NCI-H1436 treated with DMSO at 0.1 percent for 48 hours (cell line): ENCODE measurements around the gene HLA-DRB1.
"Not testable (repeated sequence)": the region's sequence is repeated elsewhere in the genome, so short reads cannot be mapped to it uniquely, and the experiment has no call there.

Experiments
- DNase-seq: peaks from one replicate; lab custom pipeline; 2025; lab: John Stamatoyannopoulos, UW

The HLA-DRB1 gene

DNA sequence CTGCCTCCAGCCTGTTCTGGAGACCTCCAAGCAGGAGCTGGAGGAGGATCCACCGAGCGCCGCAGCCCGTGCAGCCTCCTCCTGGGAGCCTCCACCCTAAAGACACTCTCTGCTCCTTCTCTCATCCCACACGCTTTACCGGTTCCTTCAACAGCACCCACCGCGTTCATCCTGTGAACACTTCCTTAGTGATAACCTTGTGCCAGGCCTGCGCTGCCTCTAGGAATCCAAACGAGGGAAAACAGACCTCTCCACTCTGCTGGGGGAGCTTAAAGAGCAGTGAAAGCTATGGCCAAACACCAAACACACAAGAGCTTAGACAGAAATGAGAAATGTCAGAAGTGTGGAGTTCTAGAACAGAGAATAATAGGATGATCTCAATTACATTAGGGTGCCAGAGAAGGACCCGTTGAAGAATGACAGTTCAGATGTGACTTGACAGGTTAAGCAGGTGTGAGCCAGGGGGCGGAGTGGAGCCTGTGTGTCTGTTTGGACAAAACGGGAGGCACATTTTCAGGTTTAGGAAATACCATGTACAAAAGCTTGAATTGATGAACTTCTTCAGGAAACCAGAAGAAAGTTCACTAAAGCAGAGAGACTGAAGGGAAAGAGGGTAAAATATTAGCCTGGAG, 31.1 kb downstream of the HLA-DRB1 start:
- DNase-seq = no peak

DNA sequence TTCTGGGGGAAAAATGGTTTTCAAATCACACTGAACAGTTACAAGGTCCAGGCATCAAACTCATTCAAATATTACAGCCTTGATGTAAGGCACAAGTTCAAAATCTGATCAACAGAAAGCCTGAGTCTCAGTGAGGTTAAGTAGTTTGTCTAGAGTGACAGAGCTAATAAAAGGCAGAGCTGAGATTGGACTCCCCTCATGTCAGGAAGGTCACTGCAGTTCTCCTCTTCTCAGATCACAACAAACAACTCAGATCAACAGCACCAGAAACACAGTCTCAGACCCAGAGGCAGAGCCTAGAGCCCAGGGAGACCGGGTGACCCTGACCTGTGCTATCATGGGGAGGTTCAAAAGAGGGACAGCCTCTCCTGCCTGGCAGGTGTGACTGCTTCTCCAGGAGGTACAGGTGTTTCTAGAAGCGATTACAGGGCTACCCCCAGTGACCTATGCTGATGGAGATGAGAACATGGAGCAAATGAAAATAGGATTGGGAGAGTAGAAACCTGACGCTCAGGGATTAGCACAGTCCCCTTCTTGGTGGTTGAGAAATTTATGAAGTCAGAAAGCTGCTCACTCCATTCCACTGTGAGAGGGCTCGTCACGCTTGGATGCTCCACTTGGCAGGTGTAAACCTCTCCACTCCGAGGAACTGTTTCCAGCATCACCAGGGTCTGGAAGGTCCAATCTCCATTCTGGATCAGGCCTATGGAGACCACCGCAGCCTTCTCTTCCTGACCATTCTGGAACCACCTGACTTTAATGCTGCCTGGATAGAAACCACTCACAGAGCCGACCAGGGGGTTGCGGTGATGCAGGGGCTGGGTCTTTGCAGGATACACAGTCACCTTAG, 35.3 kb downstream of the HLA-DRB1 start:
- DNase-seq = no peak

DNA sequence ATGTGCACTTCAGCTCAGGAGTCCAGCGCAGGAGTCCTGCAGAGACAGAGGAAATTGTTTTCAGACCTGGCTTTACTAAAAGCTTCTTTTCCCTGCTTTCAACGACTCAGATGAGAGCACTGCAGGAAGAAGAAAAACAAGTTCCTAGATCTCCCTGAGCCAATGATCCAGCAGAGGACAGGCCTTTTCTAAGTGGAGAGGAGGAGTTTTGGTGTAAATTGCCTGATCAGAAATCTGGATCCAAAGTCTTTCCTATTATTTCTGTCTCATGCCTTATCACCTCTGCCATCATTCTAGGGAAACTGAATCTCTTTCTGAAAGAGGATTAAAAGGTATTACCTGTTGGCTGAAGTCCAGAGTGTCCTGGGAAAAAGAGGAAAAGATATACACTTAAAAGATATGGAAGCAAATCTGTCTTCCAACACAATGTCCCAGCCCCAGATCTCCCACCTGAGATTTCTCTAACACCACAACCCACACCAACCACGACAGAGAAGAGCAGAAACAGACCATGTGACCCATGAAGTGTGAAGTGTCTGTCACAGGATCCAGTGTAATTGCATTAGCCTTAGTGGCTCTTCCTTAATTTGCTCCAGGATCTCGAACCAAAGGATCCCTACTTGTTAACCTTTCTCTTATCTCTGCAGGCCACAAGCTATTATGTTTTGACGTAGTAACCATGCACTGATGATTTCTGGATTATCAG, 36.5 kb downstream of the HLA-DRB1 start:
- no peak for DNase-seq

DNA sequence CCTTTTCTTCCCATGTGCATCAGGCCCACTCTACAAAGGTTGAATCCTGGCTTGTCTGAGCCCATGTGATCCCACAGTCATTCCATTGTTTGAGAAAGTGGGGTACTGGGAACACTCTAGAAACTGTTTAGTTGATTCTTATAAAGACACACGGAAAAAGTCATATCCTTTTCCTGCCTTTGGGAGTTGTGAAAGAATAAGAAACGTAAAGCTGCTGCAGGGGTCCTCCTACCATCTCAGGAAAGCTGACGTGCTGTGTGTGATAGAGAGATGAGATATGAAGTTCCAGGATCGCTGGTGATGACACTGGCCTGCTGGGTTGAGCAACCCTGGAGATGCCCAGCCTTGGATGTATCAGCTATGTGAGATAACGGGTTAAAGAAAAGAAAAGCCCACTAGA, 38.2 kb downstream of the HLA-DRB1 start:
- DNase-seq = no peak

DNA sequence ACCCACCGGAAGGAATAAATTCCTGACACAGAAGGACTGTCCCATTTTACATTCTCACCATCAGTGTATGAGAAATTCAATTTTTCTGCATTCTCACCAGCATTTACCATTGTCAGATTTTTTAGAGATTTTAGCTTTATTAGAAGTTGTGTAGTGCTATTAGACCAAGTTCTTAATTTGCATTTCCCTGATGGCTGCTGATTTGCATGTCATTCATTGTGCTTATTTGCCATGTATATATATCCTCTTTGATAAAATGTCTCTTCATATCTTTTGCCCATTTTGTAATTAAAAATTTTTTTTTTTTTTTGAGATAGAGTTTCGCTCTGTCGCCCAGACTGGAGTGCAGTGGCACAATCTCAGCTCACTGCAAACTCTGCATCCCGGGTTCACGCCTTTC, 49.8 kb downstream of the HLA-DRB1 start:
- no peak for DNase-seq

DNA sequence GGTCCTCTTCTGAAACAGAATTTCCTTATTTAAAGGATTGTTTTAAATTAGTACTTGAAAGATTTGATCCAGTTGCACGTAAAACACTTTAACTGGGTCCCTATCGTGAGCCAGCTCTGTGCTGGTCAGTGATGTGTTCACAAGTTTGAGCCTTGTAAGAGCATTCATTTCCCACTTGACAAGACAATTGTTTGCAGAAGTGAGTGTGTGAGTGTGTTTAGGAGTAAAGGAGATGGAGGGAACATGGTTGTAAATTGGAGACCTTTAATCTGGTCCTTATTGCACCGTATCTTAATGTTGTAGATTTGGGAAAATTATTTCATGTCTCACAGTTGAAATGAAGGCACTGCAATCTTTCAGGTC, 59.2 kb downstream of the HLA-DRB1 start:
- DNase-seq = not testable (repeated sequence)

DNA sequence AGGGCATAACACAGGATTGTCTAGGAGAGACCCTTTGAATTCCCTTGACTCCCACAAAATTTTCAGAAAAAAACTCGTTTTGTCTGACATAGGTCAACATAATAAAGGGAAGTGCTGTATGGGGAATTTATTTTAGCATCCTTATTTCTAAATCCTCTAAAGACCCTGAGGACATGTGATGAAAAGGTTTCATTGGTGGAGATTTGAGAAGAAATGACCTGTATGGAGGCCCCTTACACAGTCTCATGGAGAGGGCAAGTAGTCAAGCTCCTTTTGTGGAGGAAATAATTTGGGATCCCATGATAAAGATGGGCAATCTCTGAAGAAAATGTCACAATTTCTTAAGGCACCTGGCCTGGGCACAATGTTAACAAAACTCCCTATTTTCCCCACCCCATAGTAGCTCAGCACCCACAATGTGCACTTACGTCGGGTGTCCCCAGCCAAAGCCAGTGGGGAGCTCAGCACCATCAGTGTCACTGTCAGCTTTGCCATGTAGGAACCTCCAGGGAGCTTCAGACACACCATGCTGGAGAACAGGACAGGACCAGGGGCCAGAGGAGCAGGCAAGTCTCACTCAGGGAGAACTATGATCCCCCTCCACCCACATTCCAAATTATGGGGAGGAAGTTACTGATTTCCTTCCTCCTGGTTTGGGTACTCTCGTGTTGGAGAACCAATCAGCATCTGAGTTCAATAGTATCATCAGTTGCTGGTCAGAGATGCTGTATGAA, 59.8 kb downstream of the HLA-DRB1 start, which contains the start of gene HLA-DRB5:
HLA-DRB5 (minus strand) TSS at position 591 of the 734 bp plus-strand sequence; CDS start at position 528, 63 bp downstream.
- no peak for DNase-seq
